HepG2 (cell line): ENCODE results near the gene DMKN. TPM values are rescaled to one million over a fixed set of nuclear protein-coding genes. Genes with fewer than 3 reads are reported as not detected.

Experiments
- HMGA1 ChIP-seq: sonication (generic); formaldehyde crosslinking; conservative IDR thresholded peaks from 2 replicates; pipeline ENCODE4 v1.4.0; 2020; ENCODE audit warnings: missing genetic modification reagents
- MED1 ChIP-seq: sonication (generic); formaldehyde crosslinking; IDR thresholded peaks from 2 replicates; pipeline ENCODE4 v1.4.0; 2020; ENCODE audit warnings: missing genetic modification reagents
- MEF2D ChIP-seq: sonication (generic); formaldehyde crosslinking; IDR thresholded peaks from 2 replicates; pipeline ENCODE4 v1.5.1; 2020; ENCODE audit warnings: mild to moderate bottlenecking, missing genetic modification reagents
- POGZ ChIP-seq: sonication (generic); formaldehyde crosslinking; IDR thresholded peaks from 2 replicates; pipeline ENCODE4 v1.4.0; 2020; ENCODE audit warnings: mild to moderate bottlenecking, missing genetic modification reagents
- RFX3 ChIP-seq: IDR thresholded peaks from 2 replicates; pipeline ENCODE4 v1.6.1; 2016; ENCODE audit warnings: missing biosample characterization, missing genetic modification reagents
- SALL2 ChIP-seq: sonication (generic); formaldehyde crosslinking; IDR thresholded peaks from 2 replicates; pipeline ENCODE4 v1.8.1; 2023; ENCODE audit warnings: mild to moderate bottlenecking, missing genetic modification reagents, inconsistent platforms
- TFE3 ChIP-seq: IDR thresholded peaks from 2 replicates; pipeline ENCODE4 v1.6.1; 2016
- ZNF235 ChIP-seq: sonication (generic); formaldehyde crosslinking; IDR thresholded peaks from 2 replicates; pipeline ENCODE4 v1.8.1; 2023; ENCODE audit warnings: mild to moderate bottlenecking, missing genetic modification reagents, borderline replicate concordance
- ZNF275 ChIP-seq: sonication (generic); formaldehyde crosslinking; IDR thresholded peaks from 2 replicates; pipeline ENCODE4 v1.8.0; 2022; ENCODE audit warnings: missing genetic modification reagents, mild to moderate bottlenecking, inconsistent platforms, borderline replicate concordance
- ZNF329 ChIP-seq: sonication (generic); formaldehyde crosslinking; IDR thresholded peaks from 2 replicates; pipeline ENCODE4 v1.9.0; 2021; ENCODE audit warnings: low read depth, mild to moderate bottlenecking, missing genetic modification reagents
- ZNF414 ChIP-seq: sonication (generic); formaldehyde crosslinking; IDR thresholded peaks from 2 replicates; pipeline ENCODE4 v1.5.0; 2020; ENCODE audit warnings: missing genetic modification reagents
- ZNF431 ChIP-seq: sonication (generic); formaldehyde crosslinking; IDR thresholded peaks from 2 replicates; pipeline ENCODE4 v1.9.0; 2022; ENCODE audit warnings: missing genetic modification reagents, low read depth, mild to moderate bottlenecking, borderline replicate concordance
- ZNF503 ChIP-seq: sonication (generic); formaldehyde crosslinking; IDR thresholded peaks from 2 replicates; pipeline ENCODE4 v1.4.0; 2020; ENCODE audit warnings: missing genetic modification reagents
- ZNF784 ChIP-seq: sonication (generic); formaldehyde crosslinking; IDR thresholded peaks from 2 replicates; pipeline ENCODE4 v1.5.1; 2020; ENCODE audit warnings: missing genetic modification reagents, mild to moderate bottlenecking, borderline replicate concordance
- polyA plus RNA-seq, 8 experiments: library from polyadenylated mRNA; depleted of rRNA in 3 of 8; stranded (reverse) in 7 of 8; unstranded in 1 of 8; fragments of >200 nt; fragmentation: Illumina TruSeq in 4 of 8; extraction: Trizol in 4 of 8; gene quantifications; 2 replicates each; pipeline versions ENCODE4 v1.2.1 to v1.2.3, GENCODE V29; 2011 to 2016; ENCODE audit warnings: low read depth in 4 of 8, missing spikeins in 1 of 8, mixed read lengths in 1 of 8; ENCODE audit not compliant: insufficient read depth in 1 of 8
- total RNA-seq, 5 experiments: library from RNA; depleted of rRNA; stranded (reverse); fragments of >200 nt; fragmentation: Illumina TruSeq; extraction: Trizol; gene quantifications; 2 replicates each; pipeline ENCODE4 v1.2.3, GENCODE V29; 2016; ENCODE audit warnings: low read depth in 1 of 5
- TF ChIP-seq, protein P1 (sequence below): sonication (generic); formaldehyde crosslinking; IDR thresholded peaks from 2 replicates; pipeline ENCODE4 v1.4.0; 2020; ENCODE audit warnings: missing genetic modification reagents
- TF ChIP-seq, protein P2 (sequence below): sonication (generic); formaldehyde crosslinking; IDR thresholded peaks from 2 replicates; pipeline ENCODE4 v1.8.0; 2022; ENCODE audit warnings: low read depth, missing genetic modification reagents

Gene DMKN
- total and polyA plus RNA-seq, 2 of the 13 experiments (the other 11 are each of a cell fraction or from before 2014, with no cell fraction given) = 50.8 to 57.1 TPM

DNA sequence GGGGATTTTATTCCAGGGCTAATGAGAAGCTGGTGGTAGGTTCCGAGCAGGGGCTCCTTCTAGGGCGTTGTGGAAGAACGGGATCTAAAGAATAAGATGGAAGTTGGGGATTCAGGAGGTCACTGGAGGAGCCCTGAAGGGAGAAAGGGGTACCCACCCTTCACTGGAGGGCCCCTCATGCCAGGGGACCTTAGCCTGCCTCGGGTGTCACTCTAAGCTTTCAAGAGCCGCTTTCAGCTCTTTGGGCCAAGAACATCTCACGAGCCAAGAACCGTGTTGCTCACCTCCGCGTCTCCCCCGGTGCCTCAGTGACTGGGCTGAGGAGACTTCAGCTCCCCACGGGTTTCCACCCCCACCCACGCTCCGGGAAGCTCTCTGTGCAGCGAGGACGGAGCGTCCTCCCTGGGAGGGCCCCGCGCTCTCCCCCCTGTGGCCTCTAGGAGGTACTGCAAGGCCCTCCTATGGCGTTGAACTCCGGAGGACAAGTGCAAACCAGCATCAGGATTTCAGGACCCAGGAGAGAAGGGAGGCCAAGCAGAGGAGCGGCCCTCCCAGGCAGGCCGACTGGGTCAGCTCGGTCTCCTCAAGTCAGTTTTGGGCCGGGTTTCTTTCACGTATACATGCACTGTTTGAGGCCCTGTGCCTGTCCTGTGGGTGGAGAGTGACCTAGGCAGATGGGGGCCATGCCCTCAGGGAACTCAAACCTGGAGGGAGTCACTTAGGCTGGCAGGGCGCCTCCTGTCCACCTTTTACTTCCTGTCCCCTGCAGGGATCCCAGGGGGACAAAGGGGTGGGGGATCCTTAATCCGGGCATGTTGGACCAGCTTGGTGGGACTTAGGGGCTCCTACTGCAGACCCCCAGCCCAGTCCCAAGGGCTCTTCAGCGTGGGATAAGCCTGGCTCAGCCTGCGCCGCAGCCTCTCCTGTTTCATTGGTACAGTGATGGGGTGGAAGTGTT is 18.1 kb downstream of the DMKN start (continued):
- TF ChIP-seq ZNF784 (CRISPR knock-in tag) (no peak), SALL2 (0 out of 2 replicates have a peak, but pooled peaks have one; percentile 30), ZNF275 (CRISPR knock-in tag) (no peak), HMGA1 (CRISPR knock-in tag) (no peak), RFX3 (CRISPR knock-in tag) (no peak), MED1 (0 out of 2 replicates have a peak, but pooled peaks have one; percentile 30), ZNF329 (CRISPR knock-in tag) (no peak), ZNF235 (CRISPR knock-in tag) (peak; percentile 46; the same call in 1 of the 2 replicates), POGZ (CRISPR knock-in tag) (0 out of 2 replicates have a peak, but pooled peaks have one; percentile 44), MEF2D (CRISPR knock-in tag) (no peak), ZNF431 (CRISPR knock-in tag) (no peak), TFE3 (CRISPR knock-in tag) (0 out of 2 replicates have a peak, but pooled peaks have one; percentile 36), ZNF503 (no peak), ZNF414 (CRISPR knock-in tag) (0 out of 2 replicates have a peak, but pooled peaks have one; percentile 62)
- TF ChIP-seq, protein P1, sequence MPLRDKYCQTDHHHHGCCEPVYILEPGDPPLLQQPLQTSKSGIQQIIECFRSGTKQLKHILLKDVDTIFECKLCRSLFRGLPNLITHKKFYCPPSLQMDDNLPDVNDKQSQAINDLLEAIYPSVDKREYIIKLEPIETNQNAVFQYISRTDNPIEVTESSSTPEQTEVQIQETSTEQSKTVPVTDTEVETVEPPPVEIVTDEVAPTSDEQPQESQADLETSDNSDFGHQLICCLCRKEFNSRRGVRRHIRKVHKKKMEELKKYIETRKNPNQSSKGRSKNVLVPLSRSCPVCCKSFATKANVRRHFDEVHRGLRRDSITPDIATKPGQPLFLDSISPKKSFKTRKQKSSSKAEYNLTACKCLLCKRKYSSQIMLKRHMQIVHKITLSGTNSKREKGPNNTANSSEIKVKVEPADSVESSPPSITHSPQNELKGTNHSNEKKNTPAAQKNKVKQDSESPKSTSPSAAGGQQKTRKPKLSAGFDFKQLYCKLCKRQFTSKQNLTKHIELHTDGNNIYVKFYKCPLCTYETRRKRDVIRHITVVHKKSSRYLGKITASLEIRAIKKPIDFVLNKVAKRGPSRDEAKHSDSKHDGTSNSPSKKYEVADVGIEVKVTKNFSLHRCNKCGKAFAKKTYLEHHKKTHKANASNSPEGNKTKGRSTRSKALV = no peak
- TF ChIP-seq, protein P2, sequence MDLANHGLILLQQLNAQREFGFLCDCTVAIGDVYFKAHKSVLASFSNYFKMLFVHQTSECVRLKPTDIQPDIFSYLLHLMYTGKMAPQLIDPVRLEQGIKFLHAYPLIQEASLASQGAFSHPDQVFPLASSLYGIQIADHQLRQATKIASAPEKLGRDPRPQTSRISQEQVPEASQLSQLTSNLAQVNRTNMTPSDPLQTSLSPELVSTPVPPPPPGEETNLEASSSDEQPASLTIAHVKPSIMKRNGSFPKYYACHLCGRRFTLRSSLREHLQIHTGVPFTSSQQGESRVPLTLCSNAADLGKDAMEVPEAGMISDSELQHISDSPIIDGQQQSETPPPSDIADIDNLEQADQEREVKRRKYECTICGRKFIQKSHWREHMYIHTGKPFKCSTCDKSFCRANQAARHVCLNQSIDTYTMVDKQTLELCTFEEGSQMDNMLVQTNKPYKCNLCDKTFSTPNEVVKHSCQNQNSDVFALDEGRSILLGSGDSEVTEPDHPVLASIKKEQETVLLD = no peak
